ENCODE data around the gene FHIT.

FHIT gene

GRCh38 chr3:60192297-60193114 lies 1058.7 kb downstream of the FHIT start:
- peaks cover 6% of the 10 kb centered on the region; the same call in 1 of the 2 replicates for H3K4me1 ChIP-seq (ENCODE audit: control insufficient read depth, insufficient read depth, low read length)

GRCh38 chr3:60190073-60190472 lies 1061.2 kb downstream of the FHIT start:
- Histone ChIP-seq H3K9ac (ENCODE audit: low read length) (no peak overlapping the region), H3K4me1 (ENCODE audit: control insufficient read depth, insufficient read depth, low read length) (peaks cover 13% of the 10 kb centered on the region; the same call in 1 of the 2 replicates), H3K27ac (ENCODE audit: low read depth, low read length) (no peak overlapping the region), H3K36me3 (ENCODE audit: control insufficient read depth, insufficient read depth, low read length) (no peaks in the 10 kb centered on the region), H3K27me3 (ENCODE audit: control insufficient read depth, insufficient read depth, low read length) (no peaks in the 10 kb centered on the region), H3K4me3 (ENCODE audit: low read depth, low read length) (no peak overlapping the region), H3K9me3 (ENCODE audit: control insufficient read depth, insufficient read depth, low read depth, low read length) (no peaks in the 10 kb centered on the region)

More at GRCh38 chr3:60192297-60193114, 1058.7 kb downstream of the FHIT start:
- Histone ChIP-seq H3K27me3 (ENCODE audit: control insufficient read depth, insufficient read depth, low read length) (no peaks in the 10 kb centered on the region), H3K36me3 (ENCODE audit: control insufficient read depth, insufficient read depth, low read length) (no peaks in the 10 kb centered on the region), H3K9me3 (ENCODE audit: control insufficient read depth, insufficient read depth, low read depth, low read length) (no peaks in the 10 kb centered on the region), H3K9ac (ENCODE audit: low read length) (no peak overlapping the region), H3K27ac (ENCODE audit: low read depth, low read length) (no peak overlapping the region), H3K4me3 (ENCODE audit: low read depth, low read length) (no peak overlapping the region)

GRCh38 chr3:60189304-60189703 lies 1061.9 kb downstream of the FHIT start:
- Histone ChIP-seq H3K36me3 (ENCODE audit: control insufficient read depth, insufficient read depth, low read length) (no peaks in the 10 kb centered on the region), H3K9ac (ENCODE audit: low read length) (no peak overlapping the region), H3K27ac (ENCODE audit: low read depth, low read length) (no peak overlapping the region), H3K4me3 (ENCODE audit: low read depth, low read length) (no peak overlapping the region), H3K9me3 (ENCODE audit: control insufficient read depth, insufficient read depth, low read depth, low read length) (no peaks in the 10 kb centered on the region), H3K27me3 (ENCODE audit: control insufficient read depth, insufficient read depth, low read length) (no peaks in the 10 kb centered on the region), H3K4me1 (ENCODE audit: control insufficient read depth, insufficient read depth, low read length) (peaks cover 13% of the 10 kb centered on the region; the same call in 1 of the 2 replicates)

- Histone ChIP-seq H3K36me3 (ENCODE audit: control insufficient read depth, insufficient read depth, low read length) (no peaks in the 10 kb centered on the region), H3K27me3 (ENCODE audit: control insufficient read depth, insufficient read depth, low read length) (no peaks in the 10 kb centered on the region), H3K9me3 (ENCODE audit: control insufficient read depth, insufficient read depth, low read depth, low read length) (no peaks in the 10 kb centered on the region), H3K27ac (ENCODE audit: low read depth, low read length) (no peak overlapping the region), H3K4me3 (ENCODE audit: low read depth, low read length) (no peak overlapping the region), H3K9ac (ENCODE audit: low read length) (no peak overlapping the region), H3K4me1 (ENCODE audit: control insufficient read depth, insufficient read depth, low read length) (peaks cover 13% of the 10 kb centered on the region; the same call in 1 of the 2 replicates)
These were observed 1062.4 kb downstream of the FHIT start for GRCh38 chr3:60188803-60189202.

- H3K9me3 ChIP-seq (ENCODE audit: control insufficient read depth, insufficient read depth, low read depth, low read length): no peaks in the 10 kb centered on the region
- no peak overlapping the region for H3K4me3 ChIP-seq (ENCODE audit: low read depth, low read length)
- H3K4me1 ChIP-seq (ENCODE audit: control insufficient read depth, insufficient read depth, low read length): peaks cover 13% of the 10 kb centered on the region; the same call in 1 of the 2 replicates
- no peak overlapping the region for H3K9ac ChIP-seq (ENCODE audit: low read length)
- H3K36me3 ChIP-seq (ENCODE audit: control insufficient read depth, insufficient read depth, low read length): no peaks in the 10 kb centered on the region
- H3K27me3 ChIP-seq (ENCODE audit: control insufficient read depth, insufficient read depth, low read length): no peaks in the 10 kb centered on the region
- no peak overlapping the region for H3K27ac ChIP-seq (ENCODE audit: low read depth, low read length)
These were observed 1063.9 kb downstream of the FHIT start for GRCh38 chr3:60187343-60187742.

- Histone ChIP-seq H3K27ac (ENCODE audit: low read depth, low read length) (no peak overlapping the region), H3K36me3 (ENCODE audit: control insufficient read depth, insufficient read depth, low read length) (no peaks in the 10 kb centered on the region), H3K4me3 (ENCODE audit: low read depth, low read length) (no peak overlapping the region), H3K9me3 (ENCODE audit: control insufficient read depth, insufficient read depth, low read depth, low read length) (no peaks in the 10 kb centered on the region), H3K9ac (ENCODE audit: low read length) (no peak overlapping the region), H3K4me1 (ENCODE audit: control insufficient read depth, insufficient read depth, low read length) (peaks cover 13% of the 10 kb centered on the region; the same call in 1 of the 2 replicates), H3K27me3 (ENCODE audit: control insufficient read depth, insufficient read depth, low read length) (no peaks in the 10 kb centered on the region)
These were observed 1064.9 kb downstream of the FHIT start for GRCh38 chr3:60186359-60186758.

- Histone ChIP-seq H3K36me3 (ENCODE audit: control insufficient read depth, insufficient read depth, low read length) (no peaks in the 10 kb centered on the region), H3K27ac (ENCODE audit: low read depth, low read length) (no peak overlapping the region), H3K27me3 (ENCODE audit: control insufficient read depth, insufficient read depth, low read length) (no peaks in the 10 kb centered on the region), H3K9ac (ENCODE audit: low read length) (no peak overlapping the region), H3K4me3 (ENCODE audit: low read depth, low read length) (no peak overlapping the region), H3K9me3 (ENCODE audit: control insufficient read depth, insufficient read depth, low read depth, low read length) (no peaks in the 10 kb centered on the region), H3K4me1 (ENCODE audit: control insufficient read depth, insufficient read depth, low read length) (peaks cover 13% of the 10 kb centered on the region; the same call in 1 of the 2 replicates)
These were observed 1066.1 kb downstream of the FHIT start for GRCh38 chr3:60185161-60185560.

GRCh38 chr3:60182697-60183096 lies 1068.6 kb downstream of the FHIT start:
- Histone ChIP-seq H3K27me3 (ENCODE audit: control insufficient read depth, insufficient read depth, low read length) (no peaks in the 10 kb centered on the region), H3K4me1 (ENCODE audit: control insufficient read depth, insufficient read depth, low read length) (peaks cover 6% of the 10 kb centered on the region; the same call in 1 of the 2 replicates), H3K36me3 (ENCODE audit: control insufficient read depth, insufficient read depth, low read length) (no peaks in the 10 kb centered on the region), H3K9ac (ENCODE audit: low read length) (no peak overlapping the region), H3K4me3 (ENCODE audit: low read depth, low read length) (no peak overlapping the region), H3K27ac (ENCODE audit: low read depth, low read length) (no peak overlapping the region), H3K9me3 (ENCODE audit: control insufficient read depth, insufficient read depth, low read depth, low read length) (no peaks in the 10 kb centered on the region)

GRCh38 chr3:60178931-60179653 lies 1072.2 kb downstream of the FHIT start:
- Histone ChIP-seq H3K4me3 (ENCODE audit: low read depth, low read length) (no peak overlapping the region), H3K9me3 (ENCODE audit: control insufficient read depth, insufficient read depth, low read depth, low read length) (no peaks in the 10 kb centered on the region), H3K36me3 (ENCODE audit: control insufficient read depth, insufficient read depth, low read length) (no peaks in the 10 kb centered on the region), H3K27ac (ENCODE audit: low read depth, low read length) (no peak overlapping the region), H3K9ac (ENCODE audit: low read length) (no peak overlapping the region), H3K27me3 (ENCODE audit: control insufficient read depth, insufficient read depth, low read length) (no peaks in the 10 kb centered on the region), H3K4me1 (ENCODE audit: control insufficient read depth, insufficient read depth, low read length) (no peaks in the 10 kb centered on the region)

- Histone ChIP-seq H3K4me1 (ENCODE audit: control insufficient read depth, insufficient read depth, low read length) (no peaks in the 10 kb centered on the region), H3K9ac (ENCODE audit: low read length) (no peak overlapping the region), H3K27ac (ENCODE audit: low read depth, low read length) (no peak overlapping the region), H3K27me3 (ENCODE audit: control insufficient read depth, insufficient read depth, low read length) (no peaks in the 10 kb centered on the region), H3K36me3 (ENCODE audit: control insufficient read depth, insufficient read depth, low read length) (no peaks in the 10 kb centered on the region), H3K4me3 (ENCODE audit: low read depth, low read length) (no peak overlapping the region), H3K9me3 (ENCODE audit: control insufficient read depth, insufficient read depth, low read depth, low read length) (no peaks in the 10 kb centered on the region)
These were observed 1073.5 kb downstream of the FHIT start for GRCh38 chr3:60177726-60178125.

GRCh38 chr3:60176614-60177013 lies 1074.6 kb downstream of the FHIT start:
- no peak overlapping the region for H3K9ac ChIP-seq (ENCODE audit: low read length)
- H3K27ac ChIP-seq (ENCODE audit: low read depth, low read length): no peak overlapping the region
- H3K4me1 ChIP-seq (ENCODE audit: control insufficient read depth, insufficient read depth, low read length): no peaks in the 10 kb centered on the region
- H3K27me3 ChIP-seq (ENCODE audit: control insufficient read depth, insufficient read depth, low read length): no peaks in the 10 kb centered on the region
- H3K36me3 ChIP-seq (ENCODE audit: control insufficient read depth, insufficient read depth, low read length): no peaks in the 10 kb centered on the region
- H3K9me3 ChIP-seq (ENCODE audit: control insufficient read depth, insufficient read depth, low read depth, low read length): no peaks in the 10 kb centered on the region
- H3K4me3 ChIP-seq (ENCODE audit: low read depth, low read length): no peak overlapping the region
